HG02759 (cell line): ENCODE measurements around the gene C4orf36.
A peak's percentile ranks its signal among the peaks of the same experiment; 100 is the strongest.

ENCODE experiments used
- ATAC-seq: cut with Tn5 transposase; IDR thresholded peaks from one replicate; pipeline ENCODE4 v1.9.1; 2021; ENCODE audit warnings: mild to moderate bottlenecking, moderate library complexity; ENCODE audit not compliant: unreplicated experiment

The C4orf36 gene

GRCh38 chr4:86891762-86892635 lies at the start of gene C4orf36:
C4orf36 (minus strand) TSS chr4:86892422; CDS start chr4:86891520, 902 bp downstream.
- peak; percentile 76 for ATAC-seq

GRCh38 chr4:86940920-86941460 lies 48.8 kb upstream of the C4orf36 start:
- ATAC-seq, result no peak

GRCh38 chr4:86939729-86940575 lies 47.7 kb upstream of the C4orf36 start:
- ATAC-seq, result peak; percentile 57

GRCh38 chr4:86938771-86939520 lies 46.7 kb upstream of the C4orf36 start:
- ATAC-seq, result no peak

GRCh38 chr4:86935853-86936733 lies 43.9 kb upstream of the C4orf36 start:
- ATAC-seq, result peak; percentile 32

GRCh38 chr4:86935566-86935852 lies 43.3 kb upstream of the C4orf36 start:
- ATAC-seq, result no peak

GRCh38 chr4:86934771-86935565 lies 42.7 kb upstream of the C4orf36 start, which contains the start of gene AFF1:
AFF1 (plus strand) TSS chr4:86935011; CDS start chr4:86948534, 13,523 bp downstream.
- peak; percentile 65 for ATAC-seq

- ATAC-seq, result no peak
These were observed 42.0 kb upstream of the C4orf36 start for GRCh38 chr4:86934147-86934770.

- peak; percentile 45 for ATAC-seq
These were observed 36.4 kb upstream of the C4orf36 start for GRCh38 chr4:86928400-86929255.

- peak; percentile 45 for ATAC-seq
These were observed 35.7 kb upstream of the C4orf36 start for GRCh38 chr4:86927843-86928395.

- ATAC-seq, result no peak
These were observed 34.3 kb upstream of the C4orf36 start for GRCh38 chr4:86926435-86927086.

- ATAC-seq, result no peak
These were observed 32.6 kb upstream of the C4orf36 start for GRCh38 chr4:86924811-86925210.

GRCh38 chr4:86921608-86922252 lies 29.5 kb upstream of the C4orf36 start:
- ATAC-seq, result no peak

- no peak for ATAC-seq
These were observed 27.5 kb upstream of the C4orf36 start for GRCh38 chr4:86919561-86920223.

- ATAC-seq, result peak; percentile 44
These were observed 26.4 kb upstream of the C4orf36 start for GRCh38 chr4:86918539-86919072.
